HG02642 (cell line): Measurements from ENCODE around the gene LYPD6.

Experiments used
- ATAC-seq: cut with Tn5 transposase; IDR thresholded peaks from one replicate; pipeline ENCODE4 v1.9.1; 2021; ENCODE audit warnings: mild to moderate bottlenecking; ENCODE audit not compliant: unreplicated experiment, poor library complexity

Gene LYPD6

GRCh38 chr2:149346272-149346671, 15.9 kb downstream of the LYPD6 start:
- ATAC-seq, result no peak

- ATAC-seq, result no peak
These were observed 17.9 kb downstream of the LYPD6 start for GRCh38 chr2:149348291-149348690.

GRCh38 chr2:149353421-149353820, 23.0 kb downstream of the LYPD6 start:
- no peak for ATAC-seq

GRCh38 chr2:149355716-149356422, 25.5 kb downstream of the LYPD6 start:
- ATAC-seq, result no peak

GRCh38 chr2:149357058-149357457, 26.7 kb downstream of the LYPD6 start:
- no peak for ATAC-seq

- no peak for ATAC-seq
These were observed 29.7 kb downstream of the LYPD6 start for GRCh38 chr2:149360106-149360505.

- no peak for ATAC-seq
These were observed 33.6 kb downstream of the LYPD6 start for GRCh38 chr2:149363958-149364357.

- ATAC-seq, result no peak
These were observed 34.5 kb downstream of the LYPD6 start for GRCh38 chr2:149364839-149365238.

- ATAC-seq, result no peak
These were observed 35.7 kb downstream of the LYPD6 start for GRCh38 chr2:149365931-149366583.

GRCh38 chr2:149370061-149370775, 39.8 kb downstream of the LYPD6 start:
- no peak for ATAC-seq

- no peak for ATAC-seq
These were observed 41.1 kb downstream of the LYPD6 start for GRCh38 chr2:149371476-149371875.

- ATAC-seq, result no peak
These were observed 45.5 kb downstream of the LYPD6 start for GRCh38 chr2:149375801-149376361.

GRCh38 chr2:149380205-149380604, 49.8 kb downstream of the LYPD6 start:
- no peak for ATAC-seq

GRCh38 chr2:149383340-149383739, 53.0 kb downstream of the LYPD6 start:
- ATAC-seq, result no peak

- ATAC-seq, result no peak
These were observed 55.0 kb downstream of the LYPD6 start for GRCh38 chr2:149385350-149385749.

- ATAC-seq, result no peak
These were observed 57.0 kb downstream of the LYPD6 start for GRCh38 chr2:149387411-149387810.

GRCh38 chr2:149388120-149388816, 57.9 kb downstream of the LYPD6 start:
- no peak for ATAC-seq

GRCh38 chr2:149389506-149390167, 59.2 kb downstream of the LYPD6 start:
- ATAC-seq, result no peak

- ATAC-seq, result no peak
These were observed 63.2 kb downstream of the LYPD6 start for GRCh38 chr2:149393614-149394013.

GRCh38 chr2:149394864-149395263, 64.5 kb downstream of the LYPD6 start:
- ATAC-seq, result no peak
